Posterior cingulate gyrus (tissue), 11 donors: ENCODE results near the gene RHEX.
"Not testable (repeated sequence)": the region's sequence is repeated elsewhere in the genome, so short reads cannot be mapped to it uniquely, and the experiment has no call there.

ENCODE experiments used
- DNase-seq, 10 donors: peaks; one replicate each; pipeline versions ENCODE4 v3.0.0 to v3.0.0-alpha.2; 2020 to 2021; ENCODE audit warnings: mixed read lengths in 3 of 10
- intact Hi-C: fragments of 100-400 bp; cut with DNase I; formaldehyde crosslinking; loops from one replicate; pipeline ENCODE4 v1.15.1; 2023

RHEX gene

DNA sequence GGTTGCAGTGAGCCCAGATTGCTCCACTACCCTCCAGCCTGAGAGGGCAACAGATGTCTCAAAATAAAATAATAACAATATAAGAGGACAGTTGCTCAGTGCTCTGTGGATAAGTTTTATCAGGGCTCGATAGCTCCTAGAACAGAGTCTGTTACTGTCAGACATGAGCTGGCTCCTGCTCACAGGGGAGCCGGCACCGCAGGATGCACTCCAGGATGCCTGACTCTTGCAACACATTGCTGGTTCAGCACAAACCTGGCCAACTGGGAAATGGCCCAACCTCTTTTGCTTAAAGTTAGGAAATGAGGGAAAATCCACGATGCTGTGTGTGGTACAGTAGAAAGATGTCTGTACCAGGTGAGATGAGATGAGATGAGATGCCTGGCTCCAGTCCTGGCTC, 23.5 kb upstream of the RHEX start:
- no peak for DNase-seq
- intact Hi-C loops = no loop called here

DNA sequence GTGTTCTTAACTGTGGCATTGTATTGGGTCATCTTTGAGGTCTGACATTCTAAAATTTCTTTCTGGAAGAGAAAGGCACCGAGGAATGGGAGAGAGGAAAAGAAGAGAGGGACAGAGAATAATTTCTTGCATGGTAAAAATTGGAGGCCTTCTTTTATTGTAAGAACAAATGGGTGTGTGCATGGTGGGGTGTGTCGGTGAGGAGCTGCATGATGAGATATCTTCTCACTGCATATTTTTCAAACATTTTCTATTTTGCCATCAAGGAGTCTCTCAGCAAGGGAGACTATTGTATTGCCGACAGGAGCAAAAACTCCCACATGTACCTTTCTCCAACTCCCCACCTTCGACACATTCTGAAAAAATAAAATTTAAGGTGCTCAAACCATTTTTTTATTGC, 22.8 kb upstream of the RHEX start:
- DNase-seq = no peak

DNA sequence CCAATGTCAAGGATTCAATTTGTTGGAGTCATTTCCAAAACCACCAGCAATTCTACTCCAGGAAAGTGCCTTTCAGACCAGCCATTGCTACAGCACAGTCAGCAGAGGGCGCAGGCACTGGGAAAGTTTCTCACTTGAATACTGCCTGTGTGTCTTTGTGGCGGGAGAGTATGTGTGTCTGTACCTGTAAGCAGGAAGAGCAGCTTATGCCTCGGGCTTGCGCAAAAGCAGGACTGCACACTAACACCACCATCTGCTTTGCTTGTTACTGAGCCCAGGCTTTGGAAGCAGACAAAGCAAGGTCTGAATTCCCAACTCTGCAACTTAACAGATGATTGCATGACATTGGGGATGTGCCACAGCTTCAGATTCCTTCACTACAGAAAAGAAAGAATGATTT, 22.3 kb upstream of the RHEX start:
- peak; percentile 45 to 95 (median 72) for DNase-seq
- intact Hi-C loops = loop anchor here (5.0 kb wide), 1 partner anchor 77 kb away; no protein-coding TSS in a partner anchor

More for the DNA sequence above, 22.8 kb upstream of the RHEX start:
- intact Hi-C loops = loop anchor here (5.0 kb wide), 1 partner anchor 77 kb away; no protein-coding TSS in a partner anchor

- no peak for DNase-seq
- intact Hi-C loops = loop anchor here (5.0 kb wide), 1 partner anchor 75 kb away; no protein-coding TSS in a partner anchor
Measured at GRCh38 chr1:206032380-206033140, 20.4 kb upstream of the RHEX start.

DNA sequence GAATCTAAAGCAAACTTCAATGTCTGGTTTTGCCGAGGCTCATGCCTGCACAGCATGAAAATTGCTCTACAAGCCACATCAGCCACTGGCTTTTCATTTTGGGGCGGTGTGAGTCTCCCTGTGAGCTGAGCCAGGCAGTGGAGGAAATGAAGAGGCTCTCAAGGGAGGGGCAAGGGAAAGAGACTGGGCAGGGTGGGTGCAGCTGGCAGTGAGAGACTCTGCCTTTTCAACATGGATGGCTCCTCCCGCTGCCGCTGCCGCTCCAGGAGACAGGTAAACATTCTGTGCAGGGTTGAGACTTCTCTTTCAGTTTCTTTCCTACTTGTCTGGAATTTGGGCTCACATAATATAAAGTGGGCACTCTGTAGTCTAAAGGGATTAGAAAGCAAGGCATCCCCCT, 17.9 kb upstream of the RHEX start:
- DNase-seq = no peak
- intact Hi-C loops = no loop called here

DNA sequence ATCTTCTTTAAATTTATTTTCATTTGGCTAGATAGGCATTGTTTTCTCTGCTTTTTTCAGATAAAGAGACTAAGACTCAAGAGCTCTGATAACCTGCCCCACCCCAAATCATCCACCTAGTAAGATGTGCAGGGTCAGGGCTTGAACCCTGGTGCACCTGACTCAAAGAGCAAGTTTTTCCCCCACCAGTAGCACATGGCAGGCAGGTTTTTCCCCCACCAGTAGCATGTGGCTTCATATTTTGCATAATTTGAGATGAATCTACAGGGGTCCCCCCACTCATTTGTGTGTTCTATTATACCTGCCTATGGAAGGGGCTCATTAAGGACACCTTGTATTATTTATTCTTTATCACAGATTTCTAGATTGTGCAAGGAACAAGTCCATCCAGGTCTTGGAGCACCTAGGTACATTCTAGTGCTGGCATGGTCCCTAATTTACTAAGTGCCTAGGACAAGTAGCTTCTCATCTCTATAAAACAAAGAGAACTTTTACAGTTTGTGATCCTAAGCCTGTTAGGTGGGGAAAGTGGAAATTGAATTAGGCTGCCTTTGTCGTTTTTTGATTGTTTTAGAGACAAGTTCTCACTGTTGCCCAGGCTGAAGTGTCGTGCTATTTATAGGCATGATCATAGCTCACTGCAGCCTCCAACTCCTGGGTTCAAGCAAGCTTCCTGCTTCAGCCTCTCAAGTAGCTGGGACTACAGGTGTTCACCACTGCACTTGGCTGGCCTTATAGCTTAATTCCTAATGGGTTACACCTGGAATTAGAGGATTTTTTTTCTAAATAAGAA, 16.1 kb upstream of the RHEX start:
- DNase-seq = no peak
- intact Hi-C loops = no loop called here

DNA sequence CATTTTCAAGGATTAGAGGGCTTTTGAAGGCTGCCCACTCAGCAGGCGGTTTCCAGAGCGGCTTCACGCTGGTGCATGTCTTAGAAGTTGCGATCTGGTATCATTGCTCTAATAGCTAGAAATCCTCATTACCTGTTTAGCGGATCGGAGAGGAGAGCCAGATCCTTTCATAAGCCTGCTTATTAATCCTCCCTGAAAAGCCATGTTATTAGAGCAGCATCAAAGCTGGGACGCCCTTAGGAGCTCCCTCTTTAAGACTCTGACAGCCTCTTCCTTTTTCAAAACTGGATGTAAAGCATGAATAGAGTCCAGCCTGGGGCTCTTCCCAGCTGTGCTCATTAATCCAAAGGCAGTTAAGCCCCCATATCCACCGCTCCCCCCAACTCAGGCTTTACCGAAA, 15.4 kb upstream of the RHEX start:
- no peak for DNase-seq
- intact Hi-C loops = no loop called here

- DNase-seq = no peak
- intact Hi-C loops = no loop called here
Measured at GRCh38 chr1:206039046-206039973, 13.7 kb upstream of the RHEX start.

DNA sequence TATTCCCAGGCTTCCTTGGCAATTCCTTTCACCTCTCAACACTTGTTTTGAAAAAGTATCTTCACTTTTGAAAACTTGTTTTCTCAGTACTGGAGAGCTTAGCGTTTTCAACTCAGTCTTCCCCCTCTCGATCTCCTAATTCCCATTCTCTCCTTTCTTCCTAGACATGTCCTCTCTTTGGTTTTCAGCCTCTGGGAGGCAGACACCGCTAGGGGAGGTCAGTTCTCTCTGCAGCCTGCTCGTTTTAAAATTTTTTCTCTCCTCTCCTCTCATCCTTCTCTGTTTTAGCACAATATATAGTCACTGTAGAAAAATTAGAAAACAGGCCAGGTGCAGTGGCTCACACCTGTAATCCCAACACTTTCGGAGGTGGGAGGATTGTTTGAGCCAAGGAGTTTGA, 12.6 kb upstream of the RHEX start:
- DNase-seq = no peak
- intact Hi-C loops = no loop called here

GRCh38 chr1:206041640-206042039, 11.3 kb upstream of the RHEX start:
- intact Hi-C loops = no loop called here
- DNase-seq = no peak

DNA sequence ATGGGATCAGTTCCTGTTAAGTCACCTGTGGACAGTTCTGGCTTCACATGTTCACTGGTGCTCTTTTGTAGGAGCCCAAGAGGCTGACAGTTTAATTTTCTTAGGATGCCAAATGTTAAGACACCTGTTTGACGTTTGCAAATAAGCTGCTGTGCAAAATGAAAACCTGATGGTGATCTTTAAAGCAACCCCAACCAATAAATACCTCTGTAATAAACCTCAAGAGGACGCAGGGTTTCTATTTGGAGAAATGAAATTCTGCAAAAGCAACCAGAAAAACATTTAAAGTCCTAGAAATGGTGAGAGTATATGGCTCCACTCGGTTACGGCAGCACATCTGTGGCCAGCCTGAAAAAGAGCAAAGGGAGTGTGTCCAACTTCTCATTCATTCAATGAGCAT, 5.7 kb upstream of the RHEX start:
- intact Hi-C loops = no loop called here
- no peak for DNase-seq

DNA sequence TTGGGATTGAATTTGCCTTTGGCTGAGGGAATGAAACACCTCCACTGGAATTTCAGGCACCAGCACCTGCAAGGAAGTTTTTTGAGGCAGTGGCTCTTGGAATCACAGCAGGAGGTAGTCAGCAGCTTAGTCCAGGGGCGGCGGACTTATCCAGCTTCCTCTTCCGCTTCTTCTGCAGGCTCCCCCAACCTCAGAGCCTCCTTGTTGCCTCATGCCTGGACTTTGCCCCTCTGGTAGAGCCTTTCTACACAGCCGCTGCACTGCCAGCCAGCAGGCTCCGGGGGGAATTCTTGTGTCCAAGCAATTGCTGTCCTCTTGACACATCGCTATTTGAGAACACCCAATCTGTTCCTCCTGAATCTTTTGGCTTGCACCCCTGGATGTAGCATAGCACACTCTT, 4.4 kb upstream of the RHEX start:
- intact Hi-C loops = no loop called here
- no peak for DNase-seq

GRCh38 chr1:206049293-206049692, 3.7 kb upstream of the RHEX start:
- intact Hi-C loops = no loop called here
- DNase-seq = no peak

GRCh38 chr1:206049919-206050600, 2.9 kb upstream of the RHEX start:
- intact Hi-C loops = no loop called here
- DNase-seq = no peak

GRCh38 chr1:206050655-206051235, 2.2 kb upstream of the RHEX start:
- no peak for DNase-seq
- intact Hi-C loops = no loop called here

- intact Hi-C loops, DNase-seq: not testable (repeated sequence)
Measured at GRCh38 chr1:206052231-206052865, 625 bp upstream of the RHEX start.

GRCh38 chr1:206053616-206054015, 643 bp downstream of the RHEX start:
- DNase-seq, intact Hi-C loops: not testable (repeated sequence)

- intact Hi-C loops, DNase-seq: not testable (repeated sequence)
Measured at GRCh38 chr1:206055069-206055625, 2.2 kb downstream of the RHEX start.
